GM21423 (cell line): ENCODE measurements around the gene PML.
"Not testable (repeated sequence)": the region's sequence is repeated elsewhere in the genome, so short reads cannot be mapped to it uniquely, and the experiment has no call there.

Source experiments
- ATAC-seq: cut with Tn5 transposase; IDR thresholded peaks from one replicate; pipeline ENCODE4 v1.9.1; 2021; ENCODE audit warnings: mild to moderate bottlenecking, moderate library complexity; ENCODE audit not compliant: unreplicated experiment

Gene PML

GRCh38 chr15:74053517-74053916, 59.0 kb downstream of the PML start:
- no peak for ATAC-seq

- ATAC-seq: no peak
Observed at GRCh38 chr15:74053941-74054529, 59.5 kb downstream of the PML start.

GRCh38 chr15:74055804-74056203, 61.3 kb downstream of the PML start:
- ATAC-seq: no peak

- ATAC-seq: not testable (repeated sequence)
Observed at GRCh38 chr15:74056330-74056729, 61.8 kb downstream of the PML start.

GRCh38 chr15:74059050-74059833, 64.7 kb downstream of the PML start:
- not testable (repeated sequence) for ATAC-seq

GRCh38 chr15:74060251-74060650, 65.7 kb downstream of the PML start:
- no peak for ATAC-seq

GRCh38 chr15:74062236-74062635, 67.7 kb downstream of the PML start:
- ATAC-seq: no peak

GRCh38 chr15:74062671-74063070, 68.2 kb downstream of the PML start:
- no peak for ATAC-seq

GRCh38 chr15:74063425-74064146, 69.1 kb downstream of the PML start:
- ATAC-seq: not testable (repeated sequence)

GRCh38 chr15:74064183-74064582, 69.7 kb downstream of the PML start:
- ATAC-seq: not testable (repeated sequence)

GRCh38 chr15:74064822-74065221, 70.3 kb downstream of the PML start:
- not testable (repeated sequence) for ATAC-seq

- ATAC-seq: not testable (repeated sequence)
Observed at GRCh38 chr15:74065684-74066411, 71.3 kb downstream of the PML start.

- ATAC-seq: not testable (repeated sequence)
Observed at GRCh38 chr15:74071645-74072044, 77.1 kb downstream of the PML start.

- not testable (repeated sequence) for ATAC-seq
Observed at GRCh38 chr15:74072132-74072531, 77.6 kb downstream of the PML start.

- not testable (repeated sequence) for ATAC-seq
Observed at GRCh38 chr15:74072614-74073337, 78.3 kb downstream of the PML start.

- ATAC-seq: not testable (repeated sequence)
Observed at GRCh38 chr15:74075781-74076180, 81.3 kb downstream of the PML start.

- not testable (repeated sequence) for ATAC-seq
Observed at GRCh38 chr15:74082450-74082849, 87.9 kb downstream of the PML start, which contains the start of gene GOLGA6A. GOLGA6A (minus strand) TSS chr15:74082550; CDS start chr15:74082509, 41 bp downstream.

GRCh38 chr15:74094567-74094966, 100.1 kb downstream of the PML start:
- ATAC-seq: not testable (repeated sequence)

- ATAC-seq: not testable (repeated sequence)
Observed at GRCh38 chr15:74095610-74096009, 101.1 kb downstream of the PML start.
